Measurements from ENCODE around the gene CEP250.
"Not testable (repeated sequence)": the region's sequence is repeated elsewhere in the genome, so short reads cannot be mapped to it uniquely, and the experiment has no call there.

DNA sequence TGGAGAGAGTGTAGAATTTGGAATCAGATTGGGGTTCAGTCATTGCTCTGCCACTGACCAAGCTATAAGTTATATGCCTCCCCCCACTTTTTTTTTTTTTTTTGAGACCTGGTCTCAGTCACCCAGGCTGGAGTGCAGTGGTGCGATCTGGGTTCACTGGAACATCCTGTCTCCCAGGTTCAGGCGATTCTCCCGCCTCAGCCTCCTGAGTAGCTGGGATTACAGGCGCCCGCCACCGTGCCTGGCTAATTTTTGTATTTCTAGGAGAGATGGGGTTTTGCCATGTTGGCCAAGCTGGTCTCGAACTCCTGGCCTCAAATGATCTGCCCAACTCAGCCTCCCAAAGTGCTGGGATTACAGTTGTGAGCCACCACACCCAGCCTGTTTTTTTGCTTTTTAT, 1.3 kb downstream of the CEP250 start:
- TF ChIP-seq, protein P1, sequence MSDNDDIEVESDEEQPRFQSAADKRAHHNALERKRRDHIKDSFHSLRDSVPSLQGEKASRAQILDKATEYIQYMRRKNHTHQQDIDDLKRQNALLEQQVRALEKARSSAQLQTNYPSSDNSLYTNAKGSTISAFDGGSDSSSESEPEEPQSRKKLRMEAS (IDR thresholded peaks at IDR 0.05) = not testable (repeated sequence)
- TF ChIP-seq, protein P2, sequence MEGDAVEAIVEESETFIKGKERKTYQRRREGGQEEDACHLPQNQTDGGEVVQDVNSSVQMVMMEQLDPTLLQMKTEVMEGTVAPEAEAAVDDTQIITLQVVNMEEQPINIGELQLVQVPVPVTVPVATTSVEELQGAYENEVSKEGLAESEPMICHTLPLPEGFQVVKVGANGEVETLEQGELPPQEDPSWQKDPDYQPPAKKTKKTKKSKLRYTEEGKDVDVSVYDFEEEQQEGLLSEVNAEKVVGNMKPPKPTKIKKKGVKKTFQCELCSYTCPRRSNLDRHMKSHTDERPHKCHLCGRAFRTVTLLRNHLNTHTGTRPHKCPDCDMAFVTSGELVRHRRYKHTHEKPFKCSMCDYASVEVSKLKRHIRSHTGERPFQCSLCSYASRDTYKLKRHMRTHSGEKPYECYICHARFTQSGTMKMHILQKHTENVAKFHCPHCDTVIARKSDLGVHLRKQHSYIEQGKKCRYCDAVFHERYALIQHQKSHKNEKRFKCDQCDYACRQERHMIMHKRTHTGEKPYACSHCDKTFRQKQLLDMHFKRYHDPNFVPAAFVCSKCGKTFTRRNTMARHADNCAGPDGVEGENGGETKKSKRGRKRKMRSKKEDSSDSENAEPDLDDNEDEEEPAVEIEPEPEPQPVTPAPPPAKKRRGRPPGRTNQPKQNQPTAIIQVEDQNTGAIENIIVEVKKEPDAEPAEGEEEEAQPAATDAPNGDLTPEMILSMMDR (IDR thresholded peaks at IDR 0.05 in 2 of 3, conservative IDR thresholded peaks at IDR 0.05 in 1 of 3; ENCODE audit: borderline replicate concordance in 1 of 3, insufficient read depth in 1 of 3, low read depth in 2 of 3, low read length in 2 of 3) = not testable (repeated sequence)
- TF ChIP-seq POLR2AphosphoS5 (IDR thresholded peaks at IDR 0.05; ENCODE audit: low read depth, low read length) = not testable (repeated sequence)
- TF ChIP-seq, protein P3, sequence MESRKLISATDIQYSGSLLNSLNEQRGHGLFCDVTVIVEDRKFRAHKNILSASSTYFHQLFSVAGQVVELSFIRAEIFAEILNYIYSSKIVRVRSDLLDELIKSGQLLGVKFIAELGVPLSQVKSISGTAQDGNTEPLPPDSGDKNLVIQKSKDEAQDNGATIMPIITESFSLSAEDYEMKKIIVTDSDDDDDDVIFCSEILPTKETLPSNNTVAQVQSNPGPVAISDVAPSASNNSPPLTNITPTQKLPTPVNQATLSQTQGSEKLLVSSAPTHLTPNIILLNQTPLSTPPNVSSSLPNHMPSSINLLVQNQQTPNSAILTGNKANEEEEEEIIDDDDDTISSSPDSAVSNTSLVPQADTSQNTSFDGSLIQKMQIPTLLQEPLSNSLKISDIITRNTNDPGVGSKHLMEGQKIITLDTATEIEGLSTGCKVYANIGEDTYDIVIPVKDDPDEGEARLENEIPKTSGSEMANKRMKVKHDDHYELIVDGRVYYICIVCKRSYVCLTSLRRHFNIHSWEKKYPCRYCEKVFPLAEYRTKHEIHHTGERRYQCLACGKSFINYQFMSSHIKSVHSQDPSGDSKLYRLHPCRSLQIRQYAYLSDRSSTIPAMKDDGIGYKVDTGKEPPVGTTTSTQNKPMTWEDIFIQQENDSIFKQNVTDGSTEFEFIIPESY (IDR thresholded peaks at IDR 0.05; ENCODE audit: extremely low read depth, insufficient replicate concordance, low read length) = not testable (repeated sequence)

Data from HCT116 (cell line).